HG03175 (cell line): ENCODE measurements around the gene RPTOR.

ENCODE experiments used
- ATAC-seq: cut with Tn5 transposase; IDR thresholded peaks from one replicate; pipeline ENCODE4 v1.9.1; 2021; ENCODE audit warnings: mild to moderate bottlenecking, moderate library complexity; ENCODE audit not compliant: unreplicated experiment

Gene RPTOR

GRCh38 chr17:80835816-80836657 is 291.4 kb downstream of the RPTOR start:
- no peak for ATAC-seq

- no peak for ATAC-seq
Measured at GRCh38 chr17:80836658-80836965, 292.0 kb downstream of the RPTOR start.

- ATAC-seq: no peak
Measured at GRCh38 chr17:80836971-80837481, 292.4 kb downstream of the RPTOR start.

DNA sequence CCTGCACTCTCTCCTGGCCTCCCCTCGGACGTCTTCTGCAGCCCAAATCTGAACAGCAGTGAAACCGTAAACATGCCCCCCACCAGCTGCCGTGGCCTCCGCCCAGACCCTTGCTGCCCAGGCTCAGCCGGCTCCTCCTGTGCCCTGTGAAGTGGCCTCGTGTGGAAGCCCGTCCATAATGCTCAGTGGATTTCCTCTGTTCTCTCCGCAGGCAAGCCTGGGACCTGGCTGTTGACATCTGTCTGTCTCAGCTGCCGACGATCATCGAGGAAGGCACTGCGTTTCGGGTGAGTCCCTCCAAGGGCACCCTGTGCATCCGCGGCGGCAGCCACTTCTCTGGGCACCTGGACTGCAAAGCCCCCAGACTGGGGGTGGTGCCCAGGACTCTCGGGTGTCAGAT is 293.1 kb downstream of the RPTOR start:
- ATAC-seq: no peak

- no peak for ATAC-seq
Measured at GRCh38 chr17:80838311-80839025, 293.8 kb downstream of the RPTOR start.

DNA sequence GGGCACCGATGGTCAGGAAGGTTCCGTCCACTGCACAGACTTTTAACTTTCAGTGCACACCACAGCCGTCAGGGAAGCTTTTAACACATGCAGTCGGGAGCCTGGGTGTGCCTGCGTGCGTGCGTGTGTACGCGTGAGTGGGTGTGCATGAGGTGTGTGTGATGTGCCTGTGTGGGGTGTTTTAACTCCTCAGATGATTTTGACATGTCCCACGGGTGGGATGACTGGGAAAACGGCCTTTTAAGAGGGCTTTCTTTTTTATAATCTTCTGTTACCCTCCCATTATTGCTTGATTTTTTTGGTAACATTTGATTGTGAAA is 294.3 kb downstream of the RPTOR start:
- no peak for ATAC-seq

DNA sequence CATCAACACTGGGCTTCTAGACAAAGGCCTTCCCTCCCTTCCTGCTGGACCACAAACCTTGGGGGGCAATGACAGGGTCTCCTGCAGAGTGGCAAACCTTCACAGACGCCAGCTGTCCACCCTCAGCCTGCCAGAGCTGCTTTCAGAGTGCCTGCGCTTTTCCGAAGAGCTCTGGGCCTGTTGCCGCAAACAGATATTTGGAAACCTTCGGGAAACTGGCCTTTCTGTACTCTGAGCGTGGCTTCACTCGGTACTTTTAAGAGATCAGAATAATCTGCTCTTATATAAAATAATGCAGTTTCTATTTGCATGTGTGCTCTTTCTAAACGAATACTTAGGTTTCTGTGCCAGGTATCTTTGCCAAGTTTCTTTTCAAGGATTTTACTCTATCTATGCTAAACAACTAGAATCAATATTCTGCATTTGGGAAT is 294.9 kb downstream of the RPTOR start:
- no peak for ATAC-seq

DNA sequence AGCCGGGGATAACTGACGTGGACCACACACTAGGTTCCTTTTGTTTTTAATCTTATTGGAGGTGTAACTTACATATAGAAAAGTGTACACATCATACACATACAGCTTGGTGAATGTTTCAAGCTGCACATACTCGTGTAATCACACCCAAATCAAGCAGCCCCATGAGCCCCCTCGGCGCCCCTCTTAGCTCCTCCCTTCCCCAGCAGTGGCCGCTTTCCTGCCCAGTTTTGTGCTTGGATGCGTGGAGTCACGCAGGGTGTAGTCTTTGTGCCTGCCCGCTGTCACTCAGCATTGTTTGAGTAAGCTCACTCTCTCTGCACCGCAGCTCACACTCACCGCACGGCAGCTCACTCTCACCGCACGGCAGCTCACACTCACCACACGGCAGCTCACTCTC is 295.3 kb downstream of the RPTOR start:
- ATAC-seq: no peak

- ATAC-seq: no peak
Measured at GRCh38 chr17:80842456-80843013, 297.9 kb downstream of the RPTOR start.

DNA sequence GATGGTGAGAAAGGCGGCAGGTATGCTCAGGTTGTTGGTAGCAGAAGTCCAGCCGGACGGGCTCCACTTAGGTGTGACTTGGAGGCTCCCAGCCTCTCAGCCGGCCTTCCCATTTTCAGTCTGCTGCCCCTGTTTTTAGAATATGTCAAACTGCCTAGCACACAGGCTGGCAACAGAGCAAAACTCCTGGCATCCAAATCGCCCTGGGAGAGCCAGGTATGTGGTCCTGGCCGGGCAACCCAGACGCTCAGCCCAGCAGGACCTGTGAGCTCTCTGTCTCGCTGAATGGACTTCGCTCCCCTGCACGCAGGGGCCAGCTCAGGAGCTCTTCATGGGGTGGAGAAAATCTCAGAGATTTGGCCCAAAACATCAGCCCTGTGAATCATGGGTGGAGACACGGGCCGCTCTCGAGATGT is 299.1 kb downstream of the RPTOR start:
- no peak for ATAC-seq

DNA sequence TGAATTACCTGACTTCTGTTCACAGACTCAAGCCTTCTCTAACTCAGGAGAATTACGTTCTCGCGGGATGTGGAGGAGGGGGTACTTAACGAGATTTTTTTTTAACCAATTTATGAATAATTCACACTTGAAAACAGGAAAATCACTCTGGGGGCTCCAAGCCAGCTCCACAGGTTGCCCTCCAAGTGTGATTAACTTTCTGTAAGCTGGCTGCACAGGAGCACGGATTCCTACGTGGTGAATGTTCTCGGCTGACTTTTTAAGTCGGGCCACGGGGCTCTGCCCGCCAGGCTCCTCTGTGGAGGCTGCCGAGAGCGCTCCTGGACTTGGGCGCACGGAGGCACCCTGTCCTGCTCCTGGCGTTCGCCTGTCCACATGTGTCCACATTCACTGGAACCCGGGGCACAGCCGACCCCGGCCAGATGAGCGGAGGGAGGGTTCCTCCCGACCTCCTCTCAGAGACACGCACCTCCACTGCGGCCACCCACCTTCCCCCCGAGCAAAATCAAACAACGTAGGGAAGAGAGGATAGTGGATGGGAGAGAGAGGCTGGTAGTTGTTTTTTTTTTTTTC is 299.9 kb downstream of the RPTOR start:
- ATAC-seq: no peak

DNA sequence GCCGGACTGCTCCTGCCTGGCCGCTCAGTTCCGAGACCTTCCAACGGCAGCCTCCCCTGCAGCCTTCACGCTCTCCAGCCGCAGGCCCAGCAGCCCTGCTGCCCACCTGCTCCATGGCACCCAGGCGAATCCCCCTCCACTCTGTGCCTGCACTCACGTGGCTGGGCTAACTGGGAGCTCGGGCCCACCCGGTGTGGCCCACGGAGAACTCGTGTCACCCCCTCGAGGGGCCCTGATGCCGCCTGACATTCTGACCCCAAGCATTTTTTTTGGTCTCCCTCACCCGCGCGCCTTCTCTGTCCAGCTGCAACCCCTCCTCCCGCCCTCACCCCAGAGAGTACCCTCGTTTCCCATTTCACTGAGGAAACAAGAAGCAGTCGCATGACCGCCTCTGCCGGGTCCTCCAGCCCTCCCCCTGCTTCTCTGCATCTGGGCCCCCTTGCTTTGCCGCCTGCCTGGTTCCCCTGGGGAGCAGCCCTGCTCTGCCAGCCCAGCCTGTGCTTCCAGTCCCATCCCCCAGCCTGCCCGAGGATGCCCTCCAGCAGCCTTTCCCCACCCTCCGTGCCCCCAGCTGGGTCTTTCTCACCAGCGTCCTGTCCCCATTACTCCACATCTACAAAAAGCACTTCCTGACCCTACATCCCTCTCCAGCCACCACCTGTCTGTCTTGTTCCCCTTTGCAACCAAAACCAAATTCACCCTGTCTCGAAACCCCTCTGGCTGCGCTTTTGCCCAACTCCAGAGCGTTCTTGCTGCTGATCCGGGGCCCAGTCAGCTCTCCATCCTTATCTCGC is 300.6 kb downstream of the RPTOR start:
- no peak for ATAC-seq

DNA sequence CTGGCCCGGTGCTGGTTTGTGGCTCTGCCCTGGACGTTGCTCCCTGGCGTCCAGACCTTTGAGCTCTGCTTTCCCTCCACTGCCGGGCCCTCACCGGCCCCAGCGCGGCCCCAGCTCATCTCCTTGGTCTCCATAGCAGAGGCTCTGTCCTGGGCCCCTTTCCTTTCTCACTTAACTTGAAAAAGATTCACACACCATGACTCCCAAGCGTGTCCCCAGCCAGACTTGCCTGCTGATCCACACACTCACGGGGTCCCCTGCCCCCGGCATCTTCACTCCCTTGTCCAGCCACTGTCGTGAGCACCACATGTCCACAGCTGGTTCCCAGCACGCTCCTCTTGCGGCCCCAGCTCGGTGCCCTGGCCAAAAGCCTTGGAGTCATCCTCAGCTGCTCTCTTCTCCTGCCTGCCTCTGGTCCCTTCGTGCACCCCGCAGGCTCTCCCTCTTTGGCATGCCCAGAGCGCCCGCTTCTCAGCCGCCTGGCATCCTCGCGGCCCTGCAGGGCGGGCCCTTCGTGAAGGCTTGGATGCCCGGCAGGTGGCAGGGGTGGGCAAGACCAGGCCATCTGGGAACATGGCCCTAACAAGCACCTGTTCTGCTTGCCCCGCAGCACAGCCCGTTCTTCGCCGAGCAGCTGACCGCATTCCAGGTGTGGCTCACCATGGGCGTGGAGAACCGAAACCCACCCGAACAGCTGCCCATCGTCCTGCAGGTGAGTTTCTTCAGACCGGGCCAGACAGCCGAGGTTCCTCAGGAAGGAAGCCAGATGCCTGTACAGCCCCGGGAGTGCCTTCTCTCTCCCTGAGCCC is 301.4 kb downstream of the RPTOR start:
- ATAC-seq: no peak

GRCh38 chr17:80846932-80847331 is 302.3 kb downstream of the RPTOR start:
- ATAC-seq: no peak

DNA sequence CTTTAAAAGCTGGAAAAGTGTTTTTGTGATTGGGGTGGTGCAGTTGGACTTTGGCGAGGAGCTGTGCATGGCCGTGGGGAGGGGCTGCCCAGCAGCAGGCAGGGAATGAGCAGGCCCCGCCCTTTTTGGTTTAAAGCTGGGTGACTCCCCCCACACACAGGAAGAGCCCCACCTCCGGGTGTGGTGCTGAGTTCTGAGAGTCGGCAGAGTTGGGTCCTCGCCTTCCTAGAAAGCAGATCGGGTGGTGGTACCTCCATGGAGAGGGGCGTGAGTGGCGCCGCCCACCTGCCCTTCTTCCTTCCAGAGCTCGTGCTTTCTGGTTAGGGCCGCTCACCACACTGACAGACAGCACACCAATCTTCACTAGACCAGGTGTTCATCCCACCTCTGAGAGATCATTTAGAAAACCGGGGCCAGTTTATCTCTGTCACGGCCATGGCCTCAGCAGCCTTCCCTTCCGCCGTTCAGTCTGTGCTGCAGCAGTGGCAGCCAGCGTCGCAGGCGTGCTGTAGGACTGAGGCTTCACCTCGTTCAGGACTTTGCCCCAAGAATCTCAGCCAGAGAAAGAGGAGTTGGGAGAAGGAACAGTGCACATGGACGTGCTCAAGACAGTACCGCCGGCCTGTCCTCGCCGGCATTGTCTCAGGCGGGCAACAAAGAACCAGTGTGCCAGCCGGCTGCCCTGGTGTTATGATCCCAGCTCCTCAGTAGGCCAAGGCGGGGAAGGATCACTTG is 303.0 kb downstream of the RPTOR start:
- ATAC-seq: no peak

DNA sequence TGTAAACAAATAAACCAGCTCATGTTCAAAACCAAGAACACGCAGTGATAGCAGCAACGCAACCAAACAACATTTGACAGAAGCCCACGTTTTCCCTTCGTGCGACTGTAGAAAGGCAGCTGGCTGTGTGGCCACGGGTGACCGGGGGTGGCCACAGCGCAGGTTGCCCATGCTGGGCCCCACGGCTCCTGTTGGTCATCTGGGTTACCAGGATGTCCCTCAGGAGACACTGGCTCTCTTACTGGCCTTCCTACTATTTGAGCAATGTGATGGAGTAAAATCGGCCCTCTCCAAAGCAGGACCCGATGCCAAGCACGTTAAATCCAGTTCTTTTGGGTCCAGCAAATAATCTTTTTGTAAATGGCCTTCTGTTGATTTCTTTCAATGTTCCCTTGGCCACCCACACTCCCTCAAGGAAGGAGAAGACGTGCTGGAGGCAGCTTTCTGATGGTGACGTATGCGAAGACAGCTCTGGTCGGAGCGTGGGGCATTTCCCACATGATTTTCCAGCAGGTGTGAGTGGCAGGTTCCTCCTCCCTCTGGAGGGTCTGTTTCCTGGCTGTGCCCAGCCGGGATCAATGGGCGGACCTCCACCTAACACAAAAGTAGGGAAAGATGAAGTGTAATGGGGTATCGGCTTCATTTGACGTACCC is 303.9 kb downstream of the RPTOR start:
- ATAC-seq: no peak

- no peak for ATAC-seq
Measured at GRCh38 chr17:80849119-80849518, 304.5 kb downstream of the RPTOR start.

- no peak for ATAC-seq
Measured at GRCh38 chr17:80850109-80850508, 305.5 kb downstream of the RPTOR start.

DNA sequence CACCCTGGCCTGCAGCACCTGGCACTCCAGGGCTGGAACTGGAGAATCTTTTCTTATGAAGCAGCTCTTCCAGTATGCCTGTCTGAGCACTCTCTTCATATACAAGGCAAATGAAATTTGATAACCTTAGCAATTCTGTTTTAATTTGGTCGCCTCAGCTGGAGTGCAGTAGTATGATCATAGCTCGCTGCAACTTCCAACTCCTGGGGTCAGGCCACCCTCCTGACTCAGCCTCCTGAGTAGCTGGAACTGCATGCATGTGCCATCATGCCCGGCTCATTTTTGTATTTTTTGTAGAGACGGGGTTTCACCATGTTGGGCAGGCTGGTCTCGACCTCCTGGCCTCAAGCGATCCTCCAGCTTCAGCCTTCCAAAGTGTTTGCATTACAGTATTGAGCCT is 306.2 kb downstream of the RPTOR start:
- no peak for ATAC-seq
